Transverse colon (tissue), 4 donors: Measurements from ENCODE around the gene FUS. TPM values are rescaled to one million over a fixed set of nuclear protein-coding genes. Genes with fewer than 3 reads are reported as not detected.

Source experiments
- DNase-seq: peaks from one replicate; pipeline ENCODE4 v3.0.0-alpha.2; 2019
- H3K27ac ChIP-seq, 4 donors: fragments of 200-600 bp; sonication (generic); 2 replicates each; pipeline ENCODE4 v1.5.1; 2016 to 2018; ENCODE audit warnings: inconsistent platforms in 4 of 4
- H3K27me3 ChIP-seq: fragments of 200-600 bp; sonication (generic); 2 replicates; pipeline ENCODE4 v1.5.1; 2017; ENCODE audit warnings: inconsistent platforms
- H3K36me3 ChIP-seq, 4 donors: fragments of 200-600 bp; sonication (generic); 2 replicates each; pipeline ENCODE4 v1.5.1; 2017 to 2019; ENCODE audit warnings: inconsistent platforms in 4 of 4
- H3K4me1 ChIP-seq, 4 donors: fragments of 200-600 bp; sonication (generic); 2 replicates each; pipeline ENCODE4 v1.5.1; 2017 to 2020; ENCODE audit warnings: inconsistent platforms in 4 of 4
- H3K4me3 ChIP-seq, 4 donors: fragments of 200-600 bp; sonication (generic); 1 replicate in 1 of 4; 2 replicates in 3 of 4; pipeline versions ENCODE4 v1.5.1 to v1.6.1; 2017 to 2019; ENCODE audit warnings: inconsistent platforms in 4 of 4
- H3K9me3 ChIP-seq, 2 donors: fragments of 200-600 bp; sonication (generic); 2 replicates each; pipeline ENCODE4 v1.5.1; 2017 to 2019; ENCODE audit warnings: inconsistent platforms in 2 of 2
- EP300 ChIP-seq: sonication (generic); formaldehyde crosslinking; IDR thresholded peaks from one replicate; pipeline ENCODE4 v1.6.1; 2017; ENCODE audit warnings: antibody characterized with exemption, low read depth
- POLR2A ChIP-seq: fragments of 450-650 bp; IDR thresholded peaks from one replicate; pipeline ENCODE4 v1.6.1; 2016; ENCODE audit warnings: antibody characterized with exemption, mild to moderate bottlenecking, moderate library complexity
- POLR2AphosphoS5 ChIP-seq, 3 donors: sonication (generic); formaldehyde crosslinking; IDR thresholded peaks; one replicate each; pipeline ENCODE4 v1.6.1; 2016; ENCODE audit warnings: antibody characterized with exemption in 3 of 3
- WGBS, 2 donors: methylation state at CpG; one replicate each; pipeline ENCODE4 v1.1.5; 2018; ENCODE audit warnings: low coverage in 1 of 2; 5-methylcytosine and 5-hydroxymethylcytosine counted together
- in situ Hi-C, 4 donors: fragments of 200-750 bp; cut with MboI; loops; one replicate each; pipeline versions ENCODE4 v1.15.0 to v1.15.1; 2017; ENCODE audit warnings: low sequenced_read_pairs in 3 of 4, low pct_ligation_motif_present in 1 of 4, low pct_unique_long_range_greater_than_20kb in 1 of 4
- intact Hi-C: fragments of 100-400 bp; cut with DNase I; formaldehyde crosslinking; loops from one replicate; pipeline ENCODE4 v1.15.1; 2023; ENCODE audit warnings: low total_unique reads
- total RNA-seq, 4 donors: library from RNA; depleted of rRNA; stranded (reverse); fragments of >200 nt; gene quantifications; one replicate each; pipeline ENCODE4 v1.1.0, GENCODE V29; 2016
- TF ChIP-seq, protein P1 (sequence below), 5 experiments: fragments of 200-600 bp in 3 of 5; fragments of 450-650 bp in 2 of 5; sonication (generic) in 3 of 5; IDR thresholded peaks; 1 replicate in 2 of 5; 2 replicates in 3 of 5; pipeline ENCODE4 v1.5.1; 2016 to 2017; ENCODE audit warnings: antibody characterized with exemption in 5 of 5, inconsistent platforms in 3 of 5, mild to moderate bottlenecking in 2 of 5, moderate library complexity in 1 of 5

Gene FUS
- total RNA-seq, 4 donors from 2014 or later, result 43.6 to 116 (median 59.0) TPM

DNA sequence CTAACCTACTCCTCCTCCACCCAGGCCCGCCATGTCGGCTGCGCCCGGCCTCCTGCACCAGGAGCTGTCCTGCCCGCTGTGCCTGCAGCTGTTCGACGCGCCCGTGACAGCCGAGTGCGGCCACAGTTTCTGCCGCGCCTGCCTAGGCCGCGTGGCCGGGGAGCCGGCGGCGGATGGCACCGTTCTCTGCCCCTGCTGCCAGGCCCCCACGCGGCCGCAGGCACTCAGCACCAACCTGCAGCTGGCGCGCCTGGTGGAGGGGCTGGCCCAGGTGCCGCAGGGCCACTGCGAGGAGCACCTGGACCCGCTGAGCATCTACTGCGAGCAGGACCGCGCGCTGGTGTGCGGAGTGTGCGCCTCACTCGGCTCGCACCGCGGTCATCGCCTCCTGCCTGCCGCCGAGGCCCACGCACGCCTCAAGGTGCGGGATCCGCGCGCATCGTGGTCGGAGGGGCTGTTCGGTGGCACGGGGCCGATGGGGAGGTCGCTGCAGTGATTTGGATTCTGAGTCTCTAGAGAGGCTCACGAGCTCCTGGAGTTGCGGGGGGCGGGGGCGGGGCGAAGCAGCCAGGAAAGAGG is 34.9 kb downstream of the FUS start:
- Histone ChIP-seq H3K36me3 (no peaks in the 10 kb centered on the region), H3K27ac (no peak overlapping the region), H3K9me3 (no peaks in the 10 kb centered on the region), H3K4me3 (peak overlapping the region in 3 of 4 donors; percentile 10 to 49 (median 33)), H3K27me3 (peaks cover 73% of the 10 kb centered on the region), H3K4me1 (peaks cover 15 to 29% (median 26%) of the 10 kb centered on the region in 4 donors)
- intact Hi-C loops (no loop called here), in situ Hi-C loops (no loop called here)
- DNase-seq, result no peak
- TF ChIP-seq POLR2AphosphoS5 (IDR thresholded peaks at IDR 0.05) (no peak), POLR2A (no peak), EP300 (no peak)
- TF ChIP-seq, protein P1, sequence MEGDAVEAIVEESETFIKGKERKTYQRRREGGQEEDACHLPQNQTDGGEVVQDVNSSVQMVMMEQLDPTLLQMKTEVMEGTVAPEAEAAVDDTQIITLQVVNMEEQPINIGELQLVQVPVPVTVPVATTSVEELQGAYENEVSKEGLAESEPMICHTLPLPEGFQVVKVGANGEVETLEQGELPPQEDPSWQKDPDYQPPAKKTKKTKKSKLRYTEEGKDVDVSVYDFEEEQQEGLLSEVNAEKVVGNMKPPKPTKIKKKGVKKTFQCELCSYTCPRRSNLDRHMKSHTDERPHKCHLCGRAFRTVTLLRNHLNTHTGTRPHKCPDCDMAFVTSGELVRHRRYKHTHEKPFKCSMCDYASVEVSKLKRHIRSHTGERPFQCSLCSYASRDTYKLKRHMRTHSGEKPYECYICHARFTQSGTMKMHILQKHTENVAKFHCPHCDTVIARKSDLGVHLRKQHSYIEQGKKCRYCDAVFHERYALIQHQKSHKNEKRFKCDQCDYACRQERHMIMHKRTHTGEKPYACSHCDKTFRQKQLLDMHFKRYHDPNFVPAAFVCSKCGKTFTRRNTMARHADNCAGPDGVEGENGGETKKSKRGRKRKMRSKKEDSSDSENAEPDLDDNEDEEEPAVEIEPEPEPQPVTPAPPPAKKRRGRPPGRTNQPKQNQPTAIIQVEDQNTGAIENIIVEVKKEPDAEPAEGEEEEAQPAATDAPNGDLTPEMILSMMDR (IDR thresholded peaks at IDR 0.05), result no peak
- WGBS, 2 donors, result 0% methylated on average over 2 of the region's 58 CpGs; no CpG with 5 or more reads in 1 of the 2 donors

DNA sequence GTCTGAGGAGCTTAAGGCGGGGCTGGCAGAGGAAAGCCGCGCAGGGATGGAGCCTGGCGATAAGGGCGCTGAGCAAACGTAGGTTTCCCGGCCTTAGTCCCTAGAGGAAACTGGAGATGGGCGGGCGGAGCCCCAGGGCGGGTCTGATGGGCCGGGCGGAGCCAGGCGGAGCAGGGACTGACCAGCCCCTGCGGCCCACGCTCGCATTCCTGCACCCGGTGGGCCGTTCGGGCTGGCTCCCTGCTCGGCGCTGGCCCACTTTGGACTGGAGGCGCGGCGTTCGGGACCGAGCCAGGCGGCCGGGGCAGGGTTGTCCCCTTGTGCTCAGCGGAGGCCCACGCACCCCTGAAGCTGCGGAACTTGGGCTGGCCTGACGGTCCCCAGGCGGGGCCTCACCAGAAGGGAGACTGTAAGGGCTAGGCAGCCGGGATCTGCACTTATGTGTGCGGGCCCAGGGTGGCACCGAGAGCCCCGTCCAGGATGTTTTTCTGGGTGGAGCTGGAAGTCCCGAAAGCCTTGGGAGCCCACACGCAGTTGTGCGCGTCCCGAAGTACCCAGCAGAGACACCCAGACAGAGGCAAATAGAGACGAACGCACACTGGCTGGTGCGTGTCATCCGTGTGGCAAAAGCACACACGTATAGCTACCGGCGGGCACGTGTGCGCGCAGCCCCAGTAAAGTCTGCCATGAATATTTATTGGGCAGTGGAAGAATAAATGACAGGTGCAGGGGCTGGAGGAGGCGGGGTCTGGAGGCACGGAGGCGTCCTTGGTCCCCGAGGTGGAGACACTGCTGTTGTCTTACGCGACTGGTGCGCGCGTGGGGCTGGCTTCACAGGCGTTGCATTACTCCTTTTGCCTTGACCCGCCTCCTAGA is 35.6 kb downstream of the FUS start:
- TF ChIP-seq, protein P1 (IDR thresholded peaks at IDR 0.05), result no peak
- TF ChIP-seq EP300 (no peak), POLR2A (no peak), POLR2AphosphoS5 (IDR thresholded peaks at IDR 0.05) (no peak)
- intact Hi-C loops, result no loop called here
- Histone ChIP-seq H3K9me3 (no peaks in the 10 kb centered on the region), H3K4me1 (peaks cover 15 to 29% (median 26%) of the 10 kb centered on the region in 4 donors), H3K36me3 (no peaks in the 10 kb centered on the region), H3K4me3 (peak overlapping the region in 3 of 4 donors; percentile 10 to 49 (median 33)), H3K27ac (no peak overlapping the region), H3K27me3 (peaks cover 76% of the 10 kb centered on the region)
- DNase-seq, result peak; percentile 66
- in situ Hi-C loops, result no loop called here
- WGBS, 2 donors, result 3% methylated on average over 42 of the region's 63 CpGs; no CpG with 5 or more reads in 1 of the 2 donors

DNA sequence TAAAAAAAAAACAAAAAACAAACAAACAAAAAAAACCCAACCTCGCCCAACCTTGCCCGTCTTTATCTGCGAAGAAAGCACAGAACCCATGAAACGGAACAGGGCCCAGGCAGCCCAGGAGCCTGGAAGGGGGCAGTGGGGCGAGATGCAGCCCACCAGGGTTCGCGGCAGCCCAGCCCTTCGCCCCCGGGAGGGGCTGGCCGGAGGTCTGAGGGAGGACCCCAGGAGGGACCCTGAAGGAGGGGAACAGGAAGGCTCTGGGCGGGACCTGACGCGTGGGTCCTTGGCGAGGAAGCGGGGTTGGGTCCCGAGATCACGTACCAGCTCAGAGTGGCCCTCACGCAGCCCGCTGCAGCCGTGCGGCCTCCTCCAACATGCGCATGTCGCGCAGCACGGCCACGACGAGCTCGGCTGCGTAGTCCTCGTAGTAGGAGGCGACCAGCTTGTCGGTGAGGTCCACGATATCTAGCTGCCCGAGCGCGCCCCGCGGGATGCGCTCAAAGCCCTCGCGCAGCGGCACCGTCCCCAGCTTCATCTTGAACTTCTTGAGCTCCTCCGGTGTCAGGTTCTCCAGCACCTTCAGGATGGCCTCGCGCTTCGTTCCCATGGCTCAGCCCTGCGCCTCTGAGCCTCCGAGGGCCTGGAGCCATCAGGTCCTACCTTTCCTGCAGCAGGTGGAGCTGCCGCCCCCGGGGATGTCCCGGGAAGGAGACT is 36.6 kb downstream of the FUS start, which contains the start of gene PYDC1:
Gene PYDC1 (minus strand): TSS at position 714 of the 714 bp plus-strand sequence. CDS start 107 bp downstream, at position 607.
- Histone ChIP-seq H3K4me3 (peak within 1 kb of the TSS in 2 of 4 donors; percentile 33 to 49), H3K4me1 (peaks cover 15 to 29% (median 26%) of the 10 kb centered on the region in 4 donors), H3K36me3 (no peaks in the 10 kb centered on the region), H3K27ac (no peak within 1 kb of the TSS), H3K9me3 (no peaks in the 10 kb centered on the region), H3K27me3 (peaks cover 76% of the 10 kb centered on the region)
- 0 to 13% methylated on average over 4 to 45 of the region's 52 CpGs for WGBS, 2 donors
- TF ChIP-seq POLR2A (no peak), POLR2AphosphoS5 (IDR thresholded peaks at IDR 0.05) (no peak), EP300 (no peak)
- TF ChIP-seq, protein P1 (IDR thresholded peaks at IDR 0.05), result no peak
- in situ Hi-C loops, result no loop called here
- intact Hi-C loops, result no loop called here
- DNase-seq, result no peak

DNA sequence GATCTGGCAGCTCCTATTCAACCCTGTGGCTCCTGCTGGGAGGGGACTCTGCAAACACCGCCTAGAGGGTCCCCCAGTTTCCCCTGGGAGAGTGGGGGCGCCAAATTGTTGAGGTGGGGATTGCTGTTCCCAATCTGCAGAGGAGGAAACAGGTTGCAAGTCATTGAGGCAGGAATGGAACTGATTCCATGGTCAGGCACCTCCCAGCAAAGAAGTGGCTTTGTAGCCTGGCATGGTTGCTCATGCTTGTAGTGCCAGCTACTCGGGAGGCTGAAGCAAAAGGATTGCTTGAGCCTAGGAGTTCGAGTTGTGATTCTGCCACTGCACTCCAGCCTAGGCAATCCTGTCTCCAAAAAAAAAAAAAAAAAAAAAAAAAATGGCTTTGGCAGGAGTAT is 37.2 kb downstream of the FUS start:
- Histone ChIP-seq H3K27ac (no peak overlapping the region), H3K9me3 (no peaks in the 10 kb centered on the region), H3K4me1 (peaks cover 15 to 29% (median 26%) of the 10 kb centered on the region in 4 donors), H3K27me3 (peaks cover 76% of the 10 kb centered on the region), H3K36me3 (no peaks in the 10 kb centered on the region), H3K4me3 (no peak overlapping the region)
- 26% methylated on average over 4 of the region's 4 CpGs; no CpG with 5 or more reads in 1 of the 2 donors for WGBS, 2 donors
- intact Hi-C loops, result no loop called here
- no peak for DNase-seq
- in situ Hi-C loops, result no loop called here
- TF ChIP-seq, protein P1 (IDR thresholded peaks at IDR 0.05), result no peak
- TF ChIP-seq POLR2A, result no peak
